Panc1 (cell line): Measurements from ENCODE around the gene RUNX3. TPM values are rescaled to one million over a fixed set of nuclear protein-coding genes. Genes with fewer than 3 reads are reported as not detected.

Experiments used
- ATAC-seq: fragments of 200-7000 bp; cut with Tn5 transposase; 2 replicates; pipeline ENCODE4 v1.9.1; 2020; ENCODE audit warnings: mild to moderate bottlenecking, moderate library complexity
- BruUV-seq: library from RNA; stranded (reverse); fragments of 400-500 nt; replicated peaks from 2 replicates; lab custom pipeline; 2021; lab: Mats Ljungman, UMichigan
- CTCF ChIA-PET: fragments of 300-600 bp; sonication (Branson Sonifier 250); formaldehyde crosslinking; loops from one replicate; lab custom pipeline; 2022; ENCODE audit warnings: antibody characterized with exemption; lab: Charles Lee
- POLR2A ChIA-PET: fragments of 300-600 bp; sonication (Branson Sonifier 250); formaldehyde crosslinking; loops from one replicate; lab custom pipeline; 2022; ENCODE audit warnings: antibody characterized with exemption; lab: Charles Lee
- DNase-seq: peaks from one replicate; pipeline ENCODE4 v3.0.0-alpha.2; 2010; ENCODE audit warnings: low read depth, low spot score
- H3K27ac ChIP-seq: 2 replicates; pipeline ENCODE4 v1.5.1; 2011; ENCODE audit warnings: mild to moderate bottlenecking, low read length, inconsistent platforms
- H3K27me3 ChIP-seq: fragments of 200-500 bp; sonication (Bioruptor generic); 2 replicates; pipeline ENCODE4 v1.6.0; 2014; ENCODE audit warnings: low read length, inconsistent platforms; ENCODE audit not compliant: control insufficient read depth, insufficient read depth
- H3K36me3 ChIP-seq: fragments of 200-500 bp; sonication (Bioruptor generic); 2 replicates; pipeline ENCODE4 v1.5.1; 2014; ENCODE audit warnings: inconsistent platforms, mild to moderate bottlenecking, low read length, moderate library complexity; ENCODE audit not compliant: control insufficient read depth, insufficient read depth
- H3K4me1 ChIP-seq: 2 replicates; pipeline ENCODE4 v1.5.1; 2011; ENCODE audit warnings: inconsistent platforms, mild to moderate bottlenecking, low read length, moderate library complexity; ENCODE audit not compliant: control insufficient read depth, insufficient read depth
- H3K4me3 ChIP-seq, 2 experiments: 2 replicates each; pipeline ENCODE4 v1.5.1; 2011 to 2012; ENCODE audit warnings: low read depth in 2 of 2, low read length in 2 of 2, mild to moderate bottlenecking in 2 of 2, inconsistent platforms in 1 of 2, moderate library complexity in 1 of 2
- H3K9me3 ChIP-seq: fragments of 200-500 bp; sonication (Bioruptor generic); 2 replicates; pipeline ENCODE4 v1.5.1; 2014; ENCODE audit warnings: low read depth, mild to moderate bottlenecking, inconsistent platforms, low read length, moderate library complexity; ENCODE audit not compliant: control insufficient read depth, insufficient read depth
- POLR2AphosphoS5 ChIP-seq: IDR thresholded peaks from 2 replicates; pipeline ENCODE4 v1.6.1; 2012; ENCODE audit warnings: mild to moderate bottlenecking, low read depth, low read length, moderate library complexity
- SIN3A ChIP-seq: IDR thresholded peaks from 2 replicates; pipeline ENCODE4 v1.6.1; 2012; ENCODE audit warnings: low read depth, mild to moderate bottlenecking, low read length, moderate library complexity, borderline replicate concordance; ENCODE audit not compliant: insufficient read depth
- TCF7L2 ChIP-seq: IDR thresholded peaks from 2 replicates; pipeline ENCODE4 v1.6.1; 2011; ENCODE audit warnings: mild to moderate bottlenecking, low read depth, low read length, inconsistent platforms
- in situ Hi-C: cut with HindIII; loops from 2 replicates; pipeline ENCODE4 v1.10.0; 2016; ENCODE audit warnings: low sequenced_read_pairs, low pct_unique_long_range_greater_than_20kb
- intact Hi-C: fragments of 100-400 bp; cut with micrococcal nuclease; formaldehyde crosslinking; loops from one replicate; pipeline ENCODE4 v1.10.0; 2022; ENCODE audit not compliant: unreplicated experiment
- total RNA-seq: library from RNA; stranded (reverse); gene quantifications from one replicate; pipeline ENCODE4 v1.2.1, GENCODE V29; 2021; ENCODE audit not compliant: unreplicated experiment
- TF ChIP-seq, protein P1 (sequence below): fragments of 450-650 bp; IDR thresholded peaks from 2 replicates; pipeline ENCODE4 v1.5.1; 2017; ENCODE audit warnings: mild to moderate bottlenecking
- TF ChIP-seq, protein P2 (sequence below), 2 experiments: IDR thresholded peaks; 2 replicates each; pipeline ENCODE4 v1.6.1; 2011 to 2012; ENCODE audit warnings: low read depth in 2 of 2, control low read depth in 1 of 2, low read length in 1 of 2, mild to moderate bottlenecking in 1 of 2, moderate library complexity in 1 of 2; ENCODE audit not compliant: insufficient read depth in 1 of 2

RUNX3 gene
- total RNA-seq, 1 experiment from 2014 or later, result 0.10 TPM

DNA sequence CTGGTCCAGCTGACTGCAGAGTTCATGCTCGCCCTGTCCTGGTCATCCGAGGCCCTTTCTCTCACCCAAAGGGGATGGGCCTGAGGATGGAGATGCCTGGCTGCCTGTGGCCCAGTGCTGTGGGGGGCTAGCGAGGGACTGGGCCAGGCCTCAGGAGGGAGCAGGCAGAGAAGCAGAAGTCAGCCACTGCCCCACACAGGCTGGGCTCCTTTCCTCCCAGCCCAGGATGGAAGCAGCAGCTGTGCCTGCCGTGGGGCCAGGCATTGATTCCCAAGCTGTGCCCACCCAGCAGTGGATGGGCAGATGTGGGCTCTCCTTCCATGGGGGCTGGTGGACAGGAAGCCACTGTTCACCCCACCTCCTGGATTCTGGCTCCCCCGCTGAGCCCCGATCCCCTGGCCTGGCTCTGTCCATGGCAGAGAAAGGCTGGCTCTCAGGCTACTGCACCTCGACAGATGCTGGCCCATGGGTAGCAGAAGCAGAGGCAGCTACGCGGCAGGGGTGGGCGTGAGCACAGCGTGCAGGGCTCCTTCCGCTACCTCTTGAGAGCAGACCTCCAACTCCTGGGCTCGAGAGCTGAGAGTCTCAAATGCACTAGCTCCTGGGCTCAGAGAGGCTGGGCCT lies 24.6 kb downstream of the RUNX3 start:
- Histone ChIP-seq H3K9me3 (no peaks in the 10 kb centered on the region), H3K36me3 (no peaks in the 10 kb centered on the region), H3K27me3 (no peaks in the 10 kb centered on the region), H3K4me1 (no peaks in the 10 kb centered on the region), H3K27ac (no peak overlapping the region), H3K4me3 (no peak overlapping the region)
- in situ Hi-C loops (no loop called here), intact Hi-C loops (no loop called here)
- no TSS peak for BruUV-seq
- no peak for ATAC-seq
- CTCF ChIA-PET, result no interaction called here
- no peak for DNase-seq
- TF ChIP-seq, protein P1, sequence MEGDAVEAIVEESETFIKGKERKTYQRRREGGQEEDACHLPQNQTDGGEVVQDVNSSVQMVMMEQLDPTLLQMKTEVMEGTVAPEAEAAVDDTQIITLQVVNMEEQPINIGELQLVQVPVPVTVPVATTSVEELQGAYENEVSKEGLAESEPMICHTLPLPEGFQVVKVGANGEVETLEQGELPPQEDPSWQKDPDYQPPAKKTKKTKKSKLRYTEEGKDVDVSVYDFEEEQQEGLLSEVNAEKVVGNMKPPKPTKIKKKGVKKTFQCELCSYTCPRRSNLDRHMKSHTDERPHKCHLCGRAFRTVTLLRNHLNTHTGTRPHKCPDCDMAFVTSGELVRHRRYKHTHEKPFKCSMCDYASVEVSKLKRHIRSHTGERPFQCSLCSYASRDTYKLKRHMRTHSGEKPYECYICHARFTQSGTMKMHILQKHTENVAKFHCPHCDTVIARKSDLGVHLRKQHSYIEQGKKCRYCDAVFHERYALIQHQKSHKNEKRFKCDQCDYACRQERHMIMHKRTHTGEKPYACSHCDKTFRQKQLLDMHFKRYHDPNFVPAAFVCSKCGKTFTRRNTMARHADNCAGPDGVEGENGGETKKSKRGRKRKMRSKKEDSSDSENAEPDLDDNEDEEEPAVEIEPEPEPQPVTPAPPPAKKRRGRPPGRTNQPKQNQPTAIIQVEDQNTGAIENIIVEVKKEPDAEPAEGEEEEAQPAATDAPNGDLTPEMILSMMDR, result no peak
- TF ChIP-seq, protein P2, sequence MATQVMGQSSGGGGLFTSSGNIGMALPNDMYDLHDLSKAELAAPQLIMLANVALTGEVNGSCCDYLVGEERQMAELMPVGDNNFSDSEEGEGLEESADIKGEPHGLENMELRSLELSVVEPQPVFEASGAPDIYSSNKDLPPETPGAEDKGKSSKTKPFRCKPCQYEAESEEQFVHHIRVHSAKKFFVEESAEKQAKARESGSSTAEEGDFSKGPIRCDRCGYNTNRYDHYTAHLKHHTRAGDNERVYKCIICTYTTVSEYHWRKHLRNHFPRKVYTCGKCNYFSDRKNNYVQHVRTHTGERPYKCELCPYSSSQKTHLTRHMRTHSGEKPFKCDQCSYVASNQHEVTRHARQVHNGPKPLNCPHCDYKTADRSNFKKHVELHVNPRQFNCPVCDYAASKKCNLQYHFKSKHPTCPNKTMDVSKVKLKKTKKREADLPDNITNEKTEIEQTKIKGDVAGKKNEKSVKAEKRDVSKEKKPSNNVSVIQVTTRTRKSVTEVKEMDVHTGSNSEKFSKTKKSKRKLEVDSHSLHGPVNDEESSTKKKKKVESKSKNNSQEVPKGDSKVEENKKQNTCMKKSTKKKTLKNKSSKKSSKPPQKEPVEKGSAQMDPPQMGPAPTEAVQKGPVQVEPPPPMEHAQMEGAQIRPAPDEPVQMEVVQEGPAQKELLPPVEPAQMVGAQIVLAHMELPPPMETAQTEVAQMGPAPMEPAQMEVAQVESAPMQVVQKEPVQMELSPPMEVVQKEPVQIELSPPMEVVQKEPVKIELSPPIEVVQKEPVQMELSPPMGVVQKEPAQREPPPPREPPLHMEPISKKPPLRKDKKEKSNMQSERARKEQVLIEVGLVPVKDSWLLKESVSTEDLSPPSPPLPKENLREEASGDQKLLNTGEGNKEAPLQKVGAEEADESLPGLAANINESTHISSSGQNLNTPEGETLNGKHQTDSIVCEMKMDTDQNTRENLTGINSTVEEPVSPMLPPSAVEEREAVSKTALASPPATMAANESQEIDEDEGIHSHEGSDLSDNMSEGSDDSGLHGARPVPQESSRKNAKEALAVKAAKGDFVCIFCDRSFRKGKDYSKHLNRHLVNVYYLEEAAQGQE (IDR thresholded peaks at IDR 0.05; ENCODE audit: insufficient read depth in 1 of 2, low read depth in 2 of 2, low read length in 1 of 2), result no peak
- TF ChIP-seq POLR2AphosphoS5 (no peak), TCF7L2 (no peak), SIN3A (no peak)
- POLR2A ChIA-PET, result interaction anchor here (0.6 kb wide), 1 partner anchor 161 kb away, joined by 13 read pairs; no protein-coding TSS in a partner anchor

DNA sequence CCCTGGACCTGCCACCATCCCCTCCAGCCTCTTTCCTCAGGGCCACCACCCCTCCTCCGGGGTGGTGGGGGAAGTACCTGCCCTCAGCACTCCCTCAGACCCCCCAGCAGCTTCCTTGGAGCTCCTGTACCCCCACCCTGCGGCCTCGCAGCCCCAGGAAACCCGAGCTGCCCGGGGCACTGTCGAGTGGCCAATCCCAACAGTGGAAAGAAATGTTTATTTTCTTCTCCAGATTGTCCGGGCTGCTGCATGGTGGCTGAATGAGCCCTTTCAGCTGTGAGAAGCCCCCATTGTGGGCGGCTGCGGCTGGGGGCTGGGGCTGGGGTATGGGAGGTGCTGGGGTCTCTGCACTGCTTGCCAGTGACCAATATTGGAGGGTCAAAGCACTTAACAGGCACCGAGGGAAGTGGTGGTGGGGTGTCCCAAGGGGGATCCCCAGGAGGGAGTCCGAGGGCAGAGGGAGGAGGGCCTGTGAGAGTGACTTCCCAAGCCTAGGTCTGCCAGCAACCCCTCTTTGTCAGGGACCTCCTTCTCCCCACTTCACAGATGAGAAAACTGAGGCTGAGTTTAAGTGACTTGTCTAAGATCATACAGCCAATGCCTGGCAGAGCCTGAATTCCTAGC lies 25.2 kb downstream of the RUNX3 start:
- TF ChIP-seq, protein P1, result no peak
- TF ChIP-seq TCF7L2 (no peak), POLR2AphosphoS5 (no peak), SIN3A (no peak)
- TF ChIP-seq, protein P2 (IDR thresholded peaks at IDR 0.05; ENCODE audit: insufficient read depth in 1 of 2, low read depth in 2 of 2, low read length in 1 of 2), result no peak

More for the DNA sequence above, 25.2 kb downstream of the RUNX3 start:
- no peaks in the 10 kb centered on the region for H3K27me3 ChIP-seq
- no TSS peak for BruUV-seq
- H3K4me3 ChIP-seq, result no peak overlapping the region
- H3K4me1 ChIP-seq, result no peaks in the 10 kb centered on the region
- in situ Hi-C loops, result no loop called here
- CTCF ChIA-PET, result interaction anchor here (0.6 kb wide), 1 partner anchor 304 kb away, joined by 6 read pairs; no protein-coding TSS in a partner anchor
- DNase-seq (no peak), ATAC-seq (no peak)
- intact Hi-C loops, result no loop called here
- no peak overlapping the region for H3K27ac ChIP-seq
- no peaks in the 10 kb centered on the region for H3K36me3 ChIP-seq
- POLR2A ChIA-PET, result no interaction called here
- no peaks in the 10 kb centered on the region for H3K9me3 ChIP-seq
